ENCODE results near the gene TXNL4A.

- TF ChIP-seq CTCF (conservative IDR thresholded peaks at IDR 0.05) (peak; percentile 30; the same call in 1 of the 2 replicates), ZFX (IDR thresholded peaks at IDR 0.05) (no peak)
Measured at GRCh38 chr18:80034852-80035406, 46.6 kb upstream of the TXNL4A start.
